Measurements from ENCODE around the gene KNL1. TPM values are rescaled to one million over a fixed set of nuclear protein-coding genes. Genes with fewer than 3 reads are reported as not detected.

KNL1 gene
- total and polyA plus RNA-seq, 5 donors = 0.14 to 1.6 (median 0.47) TPM

DNA sequence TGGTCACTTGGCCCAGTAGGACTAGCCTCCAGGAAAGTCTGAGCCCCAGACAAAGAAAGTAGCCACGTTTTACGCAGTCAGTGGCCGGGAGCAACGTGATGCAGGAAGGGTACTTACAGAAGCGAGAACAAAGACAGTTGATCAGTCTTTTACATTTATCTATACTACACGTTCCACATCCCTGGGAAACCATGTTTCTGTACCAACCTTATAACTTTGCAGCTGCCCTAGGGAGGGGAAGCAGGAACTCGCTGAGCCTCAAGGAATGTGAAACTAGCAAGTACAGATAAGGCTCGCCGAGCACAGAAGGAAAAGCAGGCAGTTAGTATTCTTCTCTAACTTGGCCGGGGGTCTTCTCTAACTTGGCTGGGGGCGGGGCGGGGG lies 3.4 kb upstream of the KNL1 start:
- intact Hi-C loops (cut with DNase I) = loop anchor here in 1 of 4 donors (10.0 kb wide), 1 partner anchor 76 kb away; no protein-coding TSS in a partner anchor
- H3K9me3 ChIP-seq (ENCODE audit: control insufficient read depth, low read length) = no peaks in the 10 kb centered on the region
- no peaks in the 10 kb centered on the region for H3K4me1 ChIP-seq (ENCODE audit: control insufficient read depth, insufficient read depth, low read length)
- DNase-seq (no peak), ATAC-seq (no peak)
- no peaks in the 10 kb centered on the region for H3K27me3 ChIP-seq (ENCODE audit: control insufficient read depth, insufficient read depth)
- peak overlapping the region; percentile 61 for H3K4me3 ChIP-seq (ENCODE audit: low read length)
- no peak overlapping the region for H3K27ac ChIP-seq (ENCODE audit: low read length)
- 22% methylated on average over 12 of the region's 12 CpGs for WGBS

DNA sequence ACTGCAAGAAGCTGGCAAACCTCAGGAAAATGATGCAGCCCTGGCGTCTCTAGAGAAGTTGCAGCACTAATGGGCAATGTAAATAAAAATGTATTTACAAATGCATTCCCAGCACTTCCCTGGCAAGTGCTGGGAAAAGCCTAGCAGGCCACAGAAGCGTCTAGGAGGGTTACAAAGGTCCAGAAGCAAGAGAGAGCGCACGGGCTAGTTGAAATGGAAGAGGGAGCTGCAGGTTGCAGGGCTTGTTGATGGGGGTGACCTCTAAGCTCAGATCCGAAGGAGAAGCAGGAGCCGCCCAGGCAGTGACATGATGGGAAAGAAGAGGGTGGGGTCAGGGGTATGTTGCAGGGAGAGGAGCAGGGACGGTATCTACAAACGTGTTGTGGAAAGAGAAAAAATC lies 2.7 kb upstream of the KNL1 start:
- intact Hi-C loops (cut with DNase I) = loop anchor here in 1 of 4 donors (10.0 kb wide), 1 partner anchor 77 kb away; no protein-coding TSS in a partner anchor
- no peak overlapping the region for H3K4me3 ChIP-seq (ENCODE audit: low read length)
- H3K4me1 ChIP-seq (ENCODE audit: control insufficient read depth, insufficient read depth, low read length) = no peaks in the 10 kb centered on the region
- DNase-seq = no peak
- H3K27me3 ChIP-seq (ENCODE audit: control insufficient read depth, insufficient read depth) = no peaks in the 10 kb centered on the region
- H3K9me3 ChIP-seq (ENCODE audit: control insufficient read depth, low read length) = no peaks in the 10 kb centered on the region
- ATAC-seq = no peak
- no peak overlapping the region for H3K27ac ChIP-seq (ENCODE audit: low read length)
- WGBS = 54% methylated on average over 8 of the region's 8 CpGs

DNA sequence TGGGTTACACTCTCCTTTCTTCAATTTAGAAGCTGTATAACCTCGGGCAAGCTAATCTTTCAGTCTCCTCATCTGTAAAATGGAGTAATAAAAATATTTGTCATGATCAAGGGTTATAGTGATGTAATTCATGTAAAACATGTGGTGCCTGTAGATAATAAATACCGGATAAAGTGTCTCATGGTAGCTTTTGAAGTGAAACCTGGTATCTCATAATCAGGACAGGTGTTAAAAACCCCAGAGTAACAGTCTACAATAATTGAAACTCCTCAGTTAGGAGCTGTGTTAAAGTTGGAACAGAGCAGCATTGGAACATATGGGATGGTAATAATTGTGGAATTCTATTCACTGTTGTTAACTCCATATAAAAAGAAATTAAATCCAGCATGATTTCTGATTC lies 884 bp upstream of the KNL1 start:
- ATAC-seq = no peak
- Histone ChIP-seq H3K27ac (ENCODE audit: low read length) (no peak overlapping the region), H3K4me3 (ENCODE audit: low read length) (no peak overlapping the region), H3K4me1 (ENCODE audit: control insufficient read depth, insufficient read depth, low read length) (no peaks in the 10 kb centered on the region), H3K9me3 (ENCODE audit: control insufficient read depth, low read length) (no peaks in the 10 kb centered on the region), H3K27me3 (ENCODE audit: control insufficient read depth, insufficient read depth) (no peaks in the 10 kb centered on the region)
- 71% methylated on average over 2 of the region's 2 CpGs for WGBS
- intact Hi-C loops (cut with DNase I) = loop anchor here in 1 of 4 donors (10.0 kb wide), 1 partner anchor 78 kb away; no protein-coding TSS in a partner anchor
- DNase-seq = no peak

DNA sequence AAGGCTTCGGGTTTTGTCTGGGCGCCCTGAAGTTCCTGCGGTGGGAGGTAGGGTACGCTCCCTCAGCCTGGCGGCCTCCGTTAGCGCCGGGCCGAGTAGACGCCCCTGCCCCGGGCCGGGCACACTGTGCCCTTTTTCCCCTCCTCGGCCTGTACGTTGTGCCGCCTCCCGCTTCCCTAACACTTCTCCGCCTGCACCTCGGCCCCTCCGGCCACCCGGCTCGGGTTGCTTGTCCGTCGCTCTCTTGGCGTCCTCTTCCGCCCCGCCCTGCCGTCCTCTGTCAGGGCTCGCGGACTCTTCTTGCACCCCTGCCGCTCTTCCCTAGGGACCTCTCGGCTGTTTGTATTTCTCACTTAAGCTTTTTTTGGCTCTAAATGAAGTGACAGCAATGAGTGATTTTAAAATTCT lies 384 bp downstream of the KNL1 start:
- Histone ChIP-seq H3K9me3 (ENCODE audit: control insufficient read depth, low read length) (no peaks in the 10 kb centered on the region), H3K27me3 (ENCODE audit: control insufficient read depth, insufficient read depth) (no peaks in the 10 kb centered on the region), H3K4me3 (ENCODE audit: low read length) (peak overlapping the region; percentile 93), H3K4me1 (ENCODE audit: control insufficient read depth, insufficient read depth, low read length) (no peaks in the 10 kb centered on the region), H3K27ac (ENCODE audit: low read length) (peak overlapping the region; percentile 97)
- intact Hi-C loops (cut with DNase I) = loop anchor here in 1 of 4 donors (10.0 kb wide), 1 partner anchor 80 kb away; no protein-coding TSS in a partner anchor
- DNase-seq (peak; percentile 50 to 78 (median 75)), ATAC-seq (peak; percentile 43 to 62)
- WGBS = under 1% methylated on average over 31 of the region's 31 CpGs

DNA sequence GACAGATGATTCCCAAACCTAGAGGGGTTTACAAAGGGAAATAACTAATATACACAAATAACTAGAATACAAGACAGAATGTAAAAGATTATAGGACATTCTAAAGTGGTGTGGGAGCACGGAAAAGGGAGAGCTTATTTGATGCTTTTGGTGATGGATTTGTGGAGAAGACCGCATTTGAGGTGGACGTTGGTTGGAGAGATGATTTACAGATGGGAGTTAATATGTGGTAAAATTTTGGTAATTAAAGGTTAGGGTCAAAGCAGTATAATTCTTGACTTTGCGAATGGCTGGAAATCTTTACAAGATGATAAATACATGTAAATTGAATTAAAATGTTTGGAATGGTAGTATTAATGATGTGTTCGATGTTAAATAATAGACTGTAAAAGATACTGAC lies 1.2 kb downstream of the KNL1 start:
- peak overlapping the region; percentile 93 for H3K4me3 ChIP-seq (ENCODE audit: low read length)
- DNase-seq (no peak), ATAC-seq (no peak)
- no peaks in the 10 kb centered on the region for H3K27me3 ChIP-seq (ENCODE audit: control insufficient read depth, insufficient read depth)
- H3K9me3 ChIP-seq (ENCODE audit: control insufficient read depth, low read length) = no peaks in the 10 kb centered on the region
- H3K27ac ChIP-seq (ENCODE audit: low read length) = no peak overlapping the region
- intact Hi-C loops (cut with DNase I) = loop anchor here in 1 of 4 donors (10.0 kb wide), 1 partner anchor 80 kb away; no protein-coding TSS in a partner anchor
- 35% methylated on average over 5 of the region's 5 CpGs for WGBS
- H3K4me1 ChIP-seq (ENCODE audit: control insufficient read depth, insufficient read depth, low read length) = no peaks in the 10 kb centered on the region

DNA sequence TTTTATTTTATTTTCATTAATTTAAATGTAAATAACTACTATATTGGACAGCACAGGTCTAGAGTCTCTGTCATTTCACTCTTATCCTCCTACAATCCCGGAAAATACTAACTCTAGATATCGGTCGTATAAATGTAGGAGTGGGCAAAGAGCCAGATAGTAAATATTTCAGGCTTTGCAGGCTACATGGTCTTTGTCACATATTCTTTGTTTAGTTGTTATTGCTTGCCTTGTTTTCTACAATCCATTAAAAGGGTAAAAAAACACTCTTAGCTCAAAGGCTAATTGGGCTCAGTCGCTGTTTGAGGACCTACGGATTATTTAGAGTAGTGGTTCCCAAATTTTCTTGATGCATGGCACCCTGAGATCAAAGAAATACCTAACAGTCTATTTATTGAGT lies 1.7 kb downstream of the KNL1 start:
- no peak for DNase-seq
- no peaks in the 10 kb centered on the region for H3K9me3 ChIP-seq (ENCODE audit: control insufficient read depth, low read length)
- no peaks in the 10 kb centered on the region for H3K27me3 ChIP-seq (ENCODE audit: control insufficient read depth, insufficient read depth)
- H3K4me3 ChIP-seq (ENCODE audit: low read length) = no peak overlapping the region
- no peaks in the 10 kb centered on the region for H3K4me1 ChIP-seq (ENCODE audit: control insufficient read depth, insufficient read depth, low read length)
- H3K27ac ChIP-seq (ENCODE audit: low read length) = no peak overlapping the region
- WGBS = 70% methylated on average over 5 of the region's 5 CpGs
- intact Hi-C loops (cut with DNase I) = loop anchor here in 1 of 4 donors (10.0 kb wide), 1 partner anchor 81 kb away; no protein-coding TSS in a partner anchor
- no peak for ATAC-seq

DNA sequence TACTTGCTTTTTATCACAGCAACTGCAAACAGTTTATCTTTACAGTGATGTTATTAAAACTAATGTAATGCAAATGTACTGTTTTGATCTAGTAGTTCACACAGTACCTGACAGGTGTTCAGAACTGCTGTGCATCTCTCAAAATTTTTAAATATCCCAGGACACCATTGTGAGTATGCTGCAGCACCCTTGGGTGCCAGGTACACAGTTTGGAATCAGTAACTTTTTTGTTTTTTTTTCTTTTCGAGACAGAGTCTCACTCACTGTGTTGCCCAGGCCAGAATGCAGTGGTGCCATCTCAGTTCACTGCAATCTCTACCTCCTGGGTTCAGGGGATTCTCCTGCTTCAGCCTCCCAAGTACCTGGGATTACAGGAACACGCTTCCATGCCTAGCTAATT lies 3.0 kb downstream of the KNL1 start:
- H3K4me1 ChIP-seq (ENCODE audit: control insufficient read depth, insufficient read depth, low read length) = no peaks in the 10 kb centered on the region
- H3K9me3 ChIP-seq (ENCODE audit: control insufficient read depth, low read length) = no peaks in the 10 kb centered on the region
- H3K27me3 ChIP-seq (ENCODE audit: control insufficient read depth, insufficient read depth) = no peaks in the 10 kb centered on the region
- no peak for DNase-seq
- ATAC-seq = no peak
- 93% methylated on average over 2 of the region's 2 CpGs for WGBS
- H3K27ac ChIP-seq (ENCODE audit: low read length) = no peak overlapping the region
- intact Hi-C loops (cut with DNase I) = loop anchor here in 1 of 4 donors (10.0 kb wide), 1 partner anchor 82 kb away; no protein-coding TSS in a partner anchor
- H3K4me3 ChIP-seq (ENCODE audit: low read length) = no peak overlapping the region

DNA sequence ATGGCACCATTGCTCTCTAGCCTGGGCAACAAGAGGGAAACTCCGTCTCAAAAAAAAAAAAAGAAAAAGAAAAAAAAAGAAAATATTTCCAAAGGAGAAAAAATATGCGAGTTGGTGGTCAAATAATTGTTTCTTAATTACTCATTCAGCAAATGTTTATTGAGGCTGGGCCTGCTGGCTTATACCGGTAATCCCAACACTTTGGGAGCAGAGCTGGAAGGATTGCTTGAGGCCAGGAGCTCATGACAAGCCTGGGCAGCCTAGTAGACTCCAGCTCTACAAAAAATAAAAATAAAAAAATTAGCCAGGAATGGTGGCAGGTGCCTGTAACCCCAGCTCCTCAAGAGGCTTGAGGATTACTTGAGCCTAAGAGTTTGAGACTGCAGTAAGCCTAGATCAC lies 4.1 kb downstream of the KNL1 start:
- ATAC-seq (no peak), DNase-seq (no peak)
- Histone ChIP-seq H3K27ac (ENCODE audit: low read length) (no peak overlapping the region), H3K4me3 (ENCODE audit: low read length) (no peak overlapping the region), H3K4me1 (ENCODE audit: control insufficient read depth, insufficient read depth, low read length) (no peaks in the 10 kb centered on the region), H3K9me3 (ENCODE audit: control insufficient read depth, low read length) (no peaks in the 10 kb centered on the region), H3K27me3 (ENCODE audit: control insufficient read depth, insufficient read depth) (no peaks in the 10 kb centered on the region)
- intact Hi-C loops (cut with DNase I) = loop anchor here in 1 of 4 donors (10.0 kb wide), 1 partner anchor 83 kb away; no protein-coding TSS in a partner anchor
- WGBS = 65% methylated on average over 3 of the region's 3 CpGs

DNA sequence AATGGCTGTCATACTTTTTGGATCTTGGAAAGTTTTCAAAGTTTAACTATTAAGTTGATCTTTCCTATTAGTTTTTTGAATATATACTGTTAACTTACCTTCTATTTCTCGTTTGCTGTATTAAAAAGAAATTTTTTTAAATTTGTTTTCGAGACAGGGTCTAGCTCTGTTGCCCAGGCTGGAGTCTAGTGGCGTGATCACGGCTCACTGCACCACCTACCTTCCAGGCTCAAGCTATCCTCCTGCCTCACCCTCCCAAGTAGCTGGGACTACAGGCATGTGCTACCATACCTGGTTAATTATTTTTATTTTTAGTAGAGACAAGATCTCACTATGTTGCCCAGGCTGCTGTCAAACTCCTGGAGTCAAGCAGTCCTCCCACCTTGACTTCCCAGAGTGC lies 4.6 kb downstream of the KNL1 start:
- no peaks in the 10 kb centered on the region for H3K9me3 ChIP-seq (ENCODE audit: control insufficient read depth, low read length)
- H3K4me3 ChIP-seq (ENCODE audit: low read length) = no peak overlapping the region
- DNase-seq (no peak), ATAC-seq (no peak)
- no peaks in the 10 kb centered on the region for H3K4me1 ChIP-seq (ENCODE audit: control insufficient read depth, insufficient read depth, low read length)
- H3K27me3 ChIP-seq (ENCODE audit: control insufficient read depth, insufficient read depth) = no peaks in the 10 kb centered on the region
- 70% methylated on average over 4 of the region's 4 CpGs for WGBS
- intact Hi-C loops (cut with DNase I) = loop anchor here in 1 of 4 donors (10.0 kb wide), 1 partner anchor 84 kb away; no protein-coding TSS in a partner anchor
- H3K27ac ChIP-seq (ENCODE audit: low read length) = no peak overlapping the region

DNA sequence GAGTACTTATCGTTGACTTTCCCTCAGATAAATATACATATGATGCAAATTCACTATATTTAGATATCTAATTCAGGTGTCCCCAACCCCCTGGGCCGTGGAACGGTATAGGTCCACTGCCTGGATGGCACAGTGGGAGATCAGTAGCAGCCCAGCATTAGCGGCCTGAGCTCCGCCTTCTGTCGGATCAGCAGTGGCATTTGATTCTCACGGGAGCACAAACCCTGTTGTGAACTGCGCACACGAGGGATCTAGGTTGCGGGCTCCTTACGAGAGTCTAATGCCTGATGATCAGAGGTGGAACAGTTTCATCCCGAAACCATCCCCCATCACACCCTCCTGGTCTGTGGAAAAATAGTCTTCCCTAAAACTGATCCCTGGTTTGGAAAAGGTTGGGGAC lies 6.9 kb downstream of the KNL1 start:
- WGBS = 77% methylated on average over 12 of the region's 12 CpGs
- Histone ChIP-seq H3K27ac (ENCODE audit: low read length) (no peak overlapping the region), H3K27me3 (ENCODE audit: control insufficient read depth, insufficient read depth) (no peaks in the 10 kb centered on the region), H3K4me1 (ENCODE audit: control insufficient read depth, insufficient read depth, low read length) (no peaks in the 10 kb centered on the region), H3K9me3 (ENCODE audit: control insufficient read depth, low read length) (no peaks in the 10 kb centered on the region), H3K4me3 (ENCODE audit: low read length) (no peak overlapping the region)
- intact Hi-C loops (cut with DNase I) = no loop called here
- no peak for ATAC-seq
- DNase-seq = no peak

DNA sequence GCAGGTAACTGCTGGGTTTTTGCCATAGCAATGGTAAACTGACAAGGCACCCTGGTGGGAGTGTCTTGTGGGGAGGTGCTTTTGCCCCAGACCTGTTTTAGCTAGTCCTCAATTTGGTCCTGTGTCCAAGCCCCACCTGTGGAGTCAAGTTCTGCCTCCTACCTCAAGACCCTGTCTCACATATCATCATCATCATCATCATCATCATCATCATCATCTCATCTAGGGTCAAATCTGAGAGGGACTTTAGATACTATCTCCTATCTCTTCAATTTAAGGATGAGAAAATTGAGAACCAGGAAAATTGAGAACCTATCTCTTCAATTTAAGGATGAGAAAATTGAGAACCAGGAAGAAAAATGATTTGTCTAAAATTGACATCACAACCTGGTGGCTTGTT lies 9.9 kb downstream of the KNL1 start:
- ATAC-seq = no peak
- H3K27me3 ChIP-seq (ENCODE audit: control insufficient read depth, insufficient read depth) = no peaks in the 10 kb centered on the region
- DNase-seq = no peak
- H3K4me1 ChIP-seq (ENCODE audit: control insufficient read depth, insufficient read depth, low read length) = no peaks in the 10 kb centered on the region
- H3K4me3 ChIP-seq (ENCODE audit: low read length) = no peak overlapping the region
- no peaks in the 10 kb centered on the region for H3K9me3 ChIP-seq (ENCODE audit: control insufficient read depth, low read length)
- intact Hi-C loops (cut with DNase I) = no loop called here
- H3K27ac ChIP-seq (ENCODE audit: low read length) = no peak overlapping the region

DNA sequence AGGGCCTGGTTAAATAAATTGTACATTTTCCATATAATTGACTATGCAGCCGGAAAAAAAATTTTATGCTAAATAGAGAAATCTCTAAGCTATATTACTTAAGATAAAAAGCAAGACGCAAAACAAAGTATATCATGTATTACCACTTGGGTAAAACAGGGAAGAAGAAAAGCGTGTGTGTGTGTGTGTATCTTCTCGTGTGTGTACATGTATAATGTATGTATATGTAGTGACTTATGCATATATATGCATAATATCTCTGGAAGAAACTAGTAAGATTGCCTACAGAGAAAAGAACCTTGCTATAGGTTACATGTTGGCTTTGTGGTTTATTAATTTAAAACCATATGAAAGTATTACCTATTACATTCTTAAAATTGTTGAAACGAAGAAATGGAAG lies 19.0 kb downstream of the KNL1 start:
- H3K27me3 ChIP-seq (ENCODE audit: control insufficient read depth, insufficient read depth) = no peaks in the 10 kb centered on the region
- DNase-seq (no peak), ATAC-seq (no peak)
- no peak overlapping the region for H3K27ac ChIP-seq (ENCODE audit: low read length)
- H3K9me3 ChIP-seq (ENCODE audit: control insufficient read depth, low read length) = no peaks in the 10 kb centered on the region
- intact Hi-C loops (cut with DNase I) = no loop called here
- no peak overlapping the region for H3K4me3 ChIP-seq (ENCODE audit: low read length)
- WGBS = 76% methylated on average over 5 of the region's 5 CpGs
- H3K4me1 ChIP-seq (ENCODE audit: control insufficient read depth, insufficient read depth, low read length) = no peaks in the 10 kb centered on the region

All from right cardiac atrium (tissue), 5 donors.